Left ventricle myocardium superior (tissue), 1 donor: Measurements from ENCODE around the gene SAFB2. TPM values are rescaled to one million over a fixed set of nuclear protein-coding genes. Genes with fewer than 3 reads are reported as not detected.
"Not testable (repeated sequence)": the region's sequence is repeated elsewhere in the genome, so short reads cannot be mapped to it uniquely, and the experiment has no call there.

Source experiments
- ATAC-seq: fragments of 200-7000 bp; cut with Tn5 transposase; one replicate; pipeline ENCODE4 v1.9.1; 2020; ENCODE audit warnings: mild to moderate bottlenecking, moderate library complexity
- DNase-seq: peaks from one replicate; pipeline ENCODE4 v3.0.0-alpha.2; 2020
- intact Hi-C: fragments of 100-400 bp; cut with micrococcal nuclease; formaldehyde crosslinking; loops from one replicate; pipeline ENCODE4 v1.11.0; 2022
- total RNA-seq: library from RNA; stranded (reverse); fragmentation: NEBNext Ultra II Directional; extraction: Animal tissue kit (Norgen Biotek cat#: 25700); gene quantifications from one replicate; pipeline ENCODE4 v1.2.1, GENCODE V29; 2021
- donor health status: DM: no; HTN: yes; CAD: no; lungs with severe emphysema.

SAFB2 gene
- total RNA-seq, 1 donor from 2014 or later: 45.9 TPM

GRCh38 chr19:5612891-5613865 is 9.4 kb downstream of the SAFB2 start:
- intact Hi-C loops: no loop called here
- peak; percentile 54 for ATAC-seq
- DNase-seq: no peak

GRCh38 chr19:5609881-5610448 is 12.6 kb downstream of the SAFB2 start:
- DNase-seq (no peak), ATAC-seq (no peak)
- intact Hi-C loops: no loop called here

GRCh38 chr19:5608766-5609165 is 13.8 kb downstream of the SAFB2 start:
- DNase-seq, ATAC-seq, intact Hi-C loops: not testable (repeated sequence)

GRCh38 chr19:5608291-5608690 is 14.3 kb downstream of the SAFB2 start:
- no peak for ATAC-seq
- no peak for DNase-seq
- intact Hi-C loops: no loop called here

GRCh38 chr19:5607318-5608275 is 15.0 kb downstream of the SAFB2 start:
- DNase-seq: no peak
- ATAC-seq: peak; percentile 58
- intact Hi-C loops: no loop called here

GRCh38 chr19:5605362-5605761 is 17.2 kb downstream of the SAFB2 start:
- ATAC-seq (no peak), DNase-seq (no peak)
- intact Hi-C loops: no loop called here

GRCh38 chr19:5603626-5604025 is 18.9 kb downstream of the SAFB2 start:
- intact Hi-C loops: no loop called here
- no peak for ATAC-seq

GRCh38 chr19:5600797-5601196 is 21.8 kb downstream of the SAFB2 start:
- intact Hi-C loops: no loop called here
- ATAC-seq (no peak), DNase-seq (no peak)

More at GRCh38 chr19:5603626-5604025, 18.9 kb downstream of the SAFB2 start:
- no peak for DNase-seq

- no peak for DNase-seq
- ATAC-seq: no peak
- intact Hi-C loops: no loop called here
Measured at GRCh38 chr19:5595745-5596144, 26.8 kb downstream of the SAFB2 start.

- ATAC-seq (no peak), DNase-seq (no peak)
- intact Hi-C loops: no loop called here
Measured at GRCh38 chr19:5595129-5595528, 27.4 kb downstream of the SAFB2 start.

GRCh38 chr19:5594521-5594950 is 28.0 kb downstream of the SAFB2 start:
- no peak for ATAC-seq
- DNase-seq: no peak
- intact Hi-C loops: no loop called here

- no peak for ATAC-seq
- intact Hi-C loops: no loop called here
Measured at GRCh38 chr19:5593343-5594255, 29.0 kb downstream of the SAFB2 start.

GRCh38 chr19:5592531-5593342 is 29.8 kb downstream of the SAFB2 start:
- intact Hi-C loops: no loop called here
- DNase-seq: no peak
- ATAC-seq: no peak

More at GRCh38 chr19:5593343-5594255, 29.0 kb downstream of the SAFB2 start:
- no peak for DNase-seq

GRCh38 chr19:5591476-5591875 is 31.1 kb downstream of the SAFB2 start:
- DNase-seq (no peak), ATAC-seq (no peak)
- intact Hi-C loops: no loop called here

- ATAC-seq (no peak), DNase-seq (no peak)
- intact Hi-C loops: no loop called here
Measured at GRCh38 chr19:5590865-5591154, 31.8 kb downstream of the SAFB2 start.

GRCh38 chr19:5590151-5590864 is 32.3 kb downstream of the SAFB2 start:
- DNase-seq: no peak
- ATAC-seq: no peak
- intact Hi-C loops: no loop called here
